GM12878 (cell line): ENCODE results near the gene NUP210. TPM values are rescaled to one million over a fixed set of nuclear protein-coding genes. Genes with fewer than 3 reads are reported as not detected.

Source experiments
- ATAC-seq: fragments of 200-7000 bp; cut with Tn5 transposase; 3 replicates; pipeline ENCODE4 v1.9.1; 2020; ENCODE audit warnings: mild to moderate bottlenecking, moderate library complexity
- BruUV-seq: library from RNA; stranded (reverse); fragments of 400-500 nt; replicated peaks from 2 replicates; lab custom pipeline; 2021; lab: Mats Ljungman, UMichigan
- CTCF ChIA-PET: fragments of 300-600 bp; sonication (Branson Sonifier 250); formaldehyde crosslinking; extraction: SDS; loops from one replicate; lab custom pipeline; 2021; ENCODE audit warnings: inconsistent platforms; lab: Yijun Ruan, JAX
- POLR2A ChIA-PET: fragments of 350-600 bp; formaldehyde crosslinking; extraction: SDS; loops from one replicate; lab custom pipeline; 2021; ENCODE audit warnings: inconsistent platforms; lab: Charles Lee
- RAD21 ChIA-PET: fragments of 300-600 bp; sonication (Branson Sonifier 250); formaldehyde crosslinking; loops from one replicate; lab custom pipeline; 2023; ENCODE audit warnings: antibody characterized with exemption; ENCODE audit not compliant: unreplicated experiment; lab: Charles Lee
- SMC1A ChIA-PET: fragments of 300-600 bp; sonication (Branson Sonifier 250); formaldehyde crosslinking; loops from one replicate; lab custom pipeline; 2023; ENCODE audit not compliant: unreplicated experiment, uncharacterized antibody; lab: Charles Lee
- DNase-seq: peaks from one replicate; pipeline ENCODE4 v3.0.0-alpha.2; 2011; ENCODE audit warnings: low read depth, low spot score
- FAIRE-seq: peaks from 3 replicates; lab custom pipeline; 2011; peaks lifted over from hg19 to GRCh38; lab: Jason Lieb, UNC
- H2AFZ ChIP-seq: 2 replicates; pipeline ENCODE4 v1.6.0; 2011; ENCODE audit warnings: low read depth, low read length, control low read depth; ENCODE audit not compliant: control insufficient read depth
- H3K27ac ChIP-seq: 2 replicates; pipeline ENCODE4 v1.5.1; 2011; ENCODE audit warnings: control low read depth; ENCODE audit not compliant: control insufficient read depth, insufficient read depth
- H3K27me3 ChIP-seq, 2 experiments: replicated peaks in 1 of 2; 2 replicates each; pipeline versions ENCODE4 v1.6.0 to v1.6.1; 2011; ENCODE audit warnings: low read length in 1 of 2; ENCODE audit not compliant: control insufficient read depth in 2 of 2, insufficient read depth in 2 of 2
- H3K36me3 ChIP-seq, 2 experiments: 2 replicates each; pipeline ENCODE4 v1.5.1; 2011; ENCODE audit warnings: low read length in 1 of 2; ENCODE audit not compliant: control insufficient read depth in 2 of 2, insufficient read depth in 2 of 2
- H3K4me1 ChIP-seq: 2 replicates; pipeline ENCODE4 v1.6.1; 2011; ENCODE audit warnings: mild to moderate bottlenecking, low read length, moderate library complexity, mixed read lengths; ENCODE audit not compliant: control insufficient read depth, insufficient read depth
- H3K4me2 ChIP-seq: 2 replicates; pipeline ENCODE4 v1.6.0; 2011; ENCODE audit warnings: control low read depth; ENCODE audit not compliant: control insufficient read depth, insufficient read depth
- H3K4me3 ChIP-seq: fragments of 200-600 bp; sonication (generic); 2 replicates; pipeline ENCODE4 v1.5.1; 2016
- H3K79me2 ChIP-seq: 2 replicates; pipeline ENCODE4 v1.6.0; 2011; ENCODE audit warnings: low read length; ENCODE audit not compliant: control insufficient read depth, insufficient read depth
- H3K9ac ChIP-seq: 2 replicates; pipeline ENCODE4 v1.8.0; 2011; ENCODE audit warnings: low read length, control low read depth, mixed read lengths; ENCODE audit not compliant: control insufficient read depth, insufficient read depth
- H3K9me3 ChIP-seq: replicated peaks from 3 replicates; pipeline ENCODE4 v1.5.1; 2011; ENCODE audit warnings: mild to moderate bottlenecking, low read length; ENCODE audit not compliant: control insufficient read depth, insufficient read depth
- H4K20me1 ChIP-seq: 2 replicates; pipeline ENCODE4 v1.6.0; 2011; ENCODE audit not compliant: control insufficient read depth, insufficient read depth
- BCL11A ChIP-seq: IDR thresholded peaks from 2 replicates; pipeline ENCODE4 v1.6.1; 2011; ENCODE audit warnings: low read depth, low read length
- BCL3 ChIP-seq: IDR thresholded peaks from 2 replicates; pipeline ENCODE4 v1.6.1; 2011; ENCODE audit warnings: borderline replicate concordance, low read depth, mild to moderate bottlenecking, moderate library complexity, low read length; ENCODE audit not compliant: insufficient read depth, poor library complexity, severe bottlenecking
- CHD1 ChIP-seq: IDR thresholded peaks from 2 replicates; pipeline ENCODE4 v1.6.1; 2012; ENCODE audit warnings: low read depth, low read length, improper control_type of control experiment
- IKZF2 ChIP-seq, 2 experiments: fragments of 450-650 bp; IDR thresholded peaks; 2 replicates each; pipeline ENCODE4 v1.6.1; 2017; ENCODE audit warnings: mild to moderate bottlenecking in 2 of 2, moderate library complexity in 2 of 2
- KAT2A ChIP-seq: conservative IDR thresholded peaks from 2 replicates; pipeline ENCODE4 v1.6.1; 2011; ENCODE audit warnings: low read depth, low read length; ENCODE audit not compliant: control insufficient read depth
- MLLT1 ChIP-seq: fragments of 450-650 bp; IDR thresholded peaks from 2 replicates; pipeline ENCODE4 v1.6.1; 2016; ENCODE audit warnings: mild to moderate bottlenecking
- NKRF ChIP-seq: fragments of 450-650 bp; conservative IDR thresholded peaks from 2 replicates; pipeline ENCODE4 v1.6.1; 2017; ENCODE audit warnings: mild to moderate bottlenecking, moderate library complexity
- POLR2A ChIP-seq: IDR thresholded peaks from 2 replicates; pipeline ENCODE4 v1.6.1; 2011; ENCODE audit warnings: low read depth, mild to moderate bottlenecking, low read length
- POLR2AphosphoS2 ChIP-seq: IDR thresholded peaks from 2 replicates; pipeline ENCODE4 v1.6.1; 2011; ENCODE audit warnings: low read depth, mild to moderate bottlenecking, low read length, improper control_type of control experiment, moderate library complexity
- SMAD5 ChIP-seq: IDR thresholded peaks from 2 replicates; pipeline ENCODE4 v1.6.1; 2016; ENCODE audit warnings: antibody characterized with exemption, low read depth
- USF1 ChIP-seq: IDR thresholded peaks from 2 replicates; pipeline ENCODE4 v1.6.1; 2011; ENCODE audit warnings: borderline replicate concordance, low read depth, mild to moderate bottlenecking, moderate library complexity, mixed read lengths, low read length; ENCODE audit not compliant: insufficient read depth; ENCODE audit errors: extremely low read length
- WGBS: methylation state at CpG from one replicate; pipeline ENCODE4 v1.1.6; 2016; ENCODE audit warnings: low lambda C conversion rate; ENCODE audit not compliant: insufficient replicate concordance, insufficient coverage; ENCODE audit errors: missing lambda C conversion rate; 5-methylcytosine and 5-hydroxymethylcytosine counted together
- in situ Hi-C: fragments of 300-500 bp; cut with MboI; formaldehyde crosslinking; loops from 9 replicates; pipeline ENCODE4 v1.14.3; 2018; ENCODE audit warnings: mixed read lengths
- intact Hi-C: fragments of 100-400 bp; cut with micrococcal nuclease; formaldehyde crosslinking; loops from one replicate; pipeline ENCODE4 v1.14.2; 2022; ENCODE audit not compliant: unreplicated experiment
- polyA plus RNA-seq, 11 experiments: library from polyadenylated mRNA; depleted of rRNA in 4 of 11; unstranded in 6 of 11; stranded (reverse) in 5 of 11; fragments of >200 nt; fragmentation: Nextera tagmentation in 4 of 11; fragmentation: Illumina TruSeq in 1 of 11; extraction: Ambion mirVana in 4 of 11; extraction: Trizol in 1 of 11; gene quantifications; 1 replicate in 1 of 11; 2 replicates in 10 of 11; pipeline versions ENCODE4 v1.2.1 to v1.2.3, GENCODE V29; 2011 to 2016; ENCODE audit warnings: inconsistent platforms in 2 of 11, missing spikeins in 2 of 11, low read depth in 1 of 11
- total RNA-seq, 4 experiments: library from RNA; depleted of rRNA in 3 of 4; stranded (reverse); fragments of >200 nt in 3 of 4; fragmentation: Illumina TruSeq in 1 of 4; extraction: Trizol in 1 of 4; gene quantifications; 2 replicates each; pipeline versions ENCODE4 v1.2.1 to v1.2.3, GENCODE V29; 2013 to 2021

The NUP210 gene
- total and polyA plus RNA-seq, 10 of the 15 experiments (the other 5 are each of a cell fraction or from before 2014, with no cell fraction given) = 2.9 to 150 (median 76.0) TPM

- TF ChIP-seq NKRF = no peak
- no peak for TF ChIP-seq POLR2AphosphoS2
- no peak for TF ChIP-seq CHD1
- TF ChIP-seq BCL3 = no peak
- no peak for TF ChIP-seq KAT2A
Measured at GRCh38 chr3:13347390-13347950, 72.7 kb downstream of the NUP210 start (continued).

- Histone ChIP-seq H3K9ac (no peak overlapping the region), H3K4me2 (no peak overlapping the region), H3K36me3 (peaks cover 39 to 47% of the 10 kb centered on the region in 2 experiments), H3K27me3 (no peaks in the 10 kb centered on the region), H2AFZ (no peak overlapping the region), H3K79me2 (no peaks in the 10 kb centered on the region), H3K4me1 (no peaks in the 10 kb centered on the region), H3K9me3 (no peaks in the 10 kb centered on the region), H4K20me1 (no peaks in the 10 kb centered on the region; the same call in 1 of the 2 replicates), H3K4me3 (no peak overlapping the region), H3K27ac (no peak overlapping the region)
- CTCF ChIA-PET = interaction anchor here (1.4 kb wide), 1 partner anchor 106 kb away, joined by 8 read pairs; no protein-coding TSS in a partner anchor
- RAD21 ChIA-PET = interaction anchor here (1.7 kb wide), 1 partner anchor 15 kb away, joined by 6 read pairs; no protein-coding TSS in a partner anchor
- SMC1A ChIA-PET = no interaction called here
- TF ChIP-seq MLLT1 (no peak), BCL11A (no peak), POLR2A (peak; percentile 19; the same call in 1 of the 2 replicates), USF1 (peak; percentile 38), IKZF2 (IDR thresholded peaks at IDR 0.05) (no peak), SMAD5 (0 out of 2 replicates have a peak, but pooled peaks have one; percentile 17)
- DNase-seq = no peak
- no TSS peak for BruUV-seq
- in situ Hi-C loops (no loop called here), intact Hi-C loops (no loop called here)
- WGBS = 87% methylated on average over 23 of the region's 23 CpGs
- POLR2A ChIA-PET = no interaction called here
- no peak for FAIRE-seq
- no peak for ATAC-seq
Measured at GRCh38 chr3:13346481-13347389, 73.4 kb downstream of the NUP210 start.
